IMR-90 (cell line): Measurements from ENCODE around the gene CAMTA1. TPM values are rescaled to one million over a fixed set of nuclear protein-coding genes. Genes with fewer than 3 reads are reported as not detected.

Experiments
- ATAC-seq: fragments of 200-7000 bp; cut with Tn5 transposase; 2 replicates; pipeline ENCODE4 v1.9.1; 2020; ENCODE audit warnings: low read depth, mild to moderate bottlenecking, moderate library complexity
- BruUV-seq: library from RNA; stranded (reverse); fragments of 400-500 nt; replicated peaks from 2 replicates; lab custom pipeline; 2021; lab: Mats Ljungman, UMichigan
- CTCF ChIA-PET: fragments of 300-600 bp; formaldehyde crosslinking; extraction: SDS; loops from one replicate; lab custom pipeline; 2021; ENCODE audit warnings: antibody characterized with exemption; lab: Yijun Ruan, JAX
- POLR2A ChIA-PET: fragments of 300-600 bp; sonication (Branson Sonifier 250); formaldehyde crosslinking; loops from one replicate; lab custom pipeline; 2022; ENCODE audit warnings: antibody characterized with exemption; ENCODE audit not compliant: unreplicated experiment; lab: Charles Lee
- DNase-seq: peaks from one replicate; pipeline ENCODE4 v3.0.0; 2013
- H2AFZ ChIP-seq: replicated peaks from 2 replicates; pipeline ENCODE3; 2013; ENCODE audit warnings: low read length, mild to moderate bottlenecking; ENCODE audit not compliant: poor library complexity
- H2AK5ac ChIP-seq: 2 replicates; pipeline ENCODE4 v1.6.1; 2013; ENCODE audit warnings: low read depth, low read length, inconsistent platforms
- H2AK9ac ChIP-seq: replicated peaks from 2 replicates; pipeline ENCODE3; 2013; ENCODE audit warnings: mild to moderate bottlenecking, low read depth, low read length, moderate library complexity; ENCODE audit not compliant: poor library complexity
- H2BK120ac ChIP-seq: 2 replicates; pipeline ENCODE4 v1.6.1; 2013; ENCODE audit warnings: low read depth, low read length, inconsistent platforms
- H2BK15ac ChIP-seq: 3 replicates; pipeline ENCODE4 v1.6.1; 2013; ENCODE audit warnings: low read depth, low read length, inconsistent platforms
- H2BK20ac ChIP-seq: 2 replicates; pipeline ENCODE4 v1.6.1; 2013; ENCODE audit warnings: low read depth, mild to moderate bottlenecking, inconsistent platforms, low read length, moderate library complexity
- H2BK5ac ChIP-seq: 2 replicates; pipeline ENCODE4 v1.6.1; 2013; ENCODE audit warnings: mild to moderate bottlenecking, low read depth, low read length, inconsistent platforms; ENCODE audit not compliant: poor library complexity, severe bottlenecking
- H3K14ac ChIP-seq: replicated peaks from 2 replicates; pipeline ENCODE4 v1.6.1; 2013; ENCODE audit warnings: low read depth, low read length, inconsistent platforms
- H3K18ac ChIP-seq: 2 replicates; pipeline ENCODE4 v1.6.1; 2013; ENCODE audit warnings: low read depth, low read length, control low read depth
- H3K23ac ChIP-seq: 2 replicates; pipeline ENCODE4 v1.6.1; 2013; ENCODE audit warnings: low read depth, low read length, inconsistent platforms
- H3K27ac ChIP-seq: 2 replicates; pipeline ENCODE4 v1.5.1; 2013; ENCODE audit warnings: mild to moderate bottlenecking, control low read depth, low read length; ENCODE audit not compliant: insufficient read depth
- H3K27me3 ChIP-seq: 2 replicates; pipeline ENCODE4 v1.6.1; 2013; ENCODE audit warnings: low read length; ENCODE audit not compliant: control insufficient read depth, insufficient read depth
- H3K36me3 ChIP-seq: 2 replicates; pipeline ENCODE4 v1.6.1; 2013; ENCODE audit warnings: low read length, mixed read lengths; ENCODE audit not compliant: control insufficient read depth, insufficient read depth
- H3K4ac ChIP-seq: 2 replicates; pipeline ENCODE4 v1.6.1; 2013; ENCODE audit warnings: low read depth, low read length, inconsistent platforms
- H3K4me1 ChIP-seq: 2 replicates; pipeline ENCODE4 v1.6.1; 2013; ENCODE audit warnings: low read length, mixed read lengths; ENCODE audit not compliant: control insufficient read depth, insufficient read depth
- H3K4me2 ChIP-seq: 2 replicates; pipeline ENCODE4 v1.6.1; 2013; ENCODE audit warnings: low read depth, mild to moderate bottlenecking, control low read depth, low read length, moderate library complexity
- H3K4me3 ChIP-seq: 2 replicates; pipeline ENCODE4 v1.5.1; 2013; ENCODE audit warnings: low read depth, mild to moderate bottlenecking, control low read depth, low read length, moderate library complexity; ENCODE audit not compliant: insufficient read depth
- H3K56ac ChIP-seq: 2 replicates; pipeline ENCODE4 v1.6.1; 2013; ENCODE audit warnings: low read length, inconsistent platforms; ENCODE audit not compliant: insufficient read depth; ENCODE audit errors: extremely low read depth
- H3K79me1 ChIP-seq, 2 experiments: 2 replicates each; pipeline ENCODE4 v1.6.1; 2013; ENCODE audit warnings: low read length in 2 of 2, inconsistent platforms in 1 of 2, low read depth in 1 of 2
- H3K9ac ChIP-seq: 2 replicates; pipeline ENCODE4 v1.6.1; 2013; ENCODE audit warnings: low read depth, low read length, control low read depth
- H3K9me1 ChIP-seq: 2 replicates; pipeline ENCODE4 v1.6.1; 2013; ENCODE audit warnings: low read length, inconsistent platforms; ENCODE audit not compliant: insufficient read depth
- H3K9me3 ChIP-seq: 2 replicates; pipeline ENCODE4 v1.6.1; 2013; ENCODE audit warnings: low read length; ENCODE audit not compliant: control insufficient read depth, insufficient read depth
- H4K20me1 ChIP-seq: 2 replicates; pipeline ENCODE4 v1.6.1; 2013; ENCODE audit warnings: low read length, inconsistent platforms; ENCODE audit not compliant: insufficient read depth
- H4K5ac ChIP-seq: 2 replicates; pipeline ENCODE4 v1.6.1; 2013; ENCODE audit warnings: mild to moderate bottlenecking, low read depth, low read length, control low read depth
- H4K8ac ChIP-seq, 2 experiments: 2 replicates each; pipeline ENCODE4 v1.6.1; 2013; ENCODE audit warnings: low read depth in 2 of 2, low read length in 2 of 2, control low read depth in 1 of 2, inconsistent platforms in 1 of 2
- H4K91ac ChIP-seq: 2 replicates; pipeline ENCODE4 v1.6.1; 2013; ENCODE audit warnings: low read depth, low read length, inconsistent platforms; ENCODE audit not compliant: insufficient read depth
- BHLHE40 ChIP-seq: fragments of 150-350 bp; IDR thresholded peaks from 2 replicates; pipeline ENCODE4 v1.6.1; 2016; ENCODE audit warnings: mild to moderate bottlenecking, low read depth, low read length
- CEBPB ChIP-seq: IDR thresholded peaks from 2 replicates; pipeline ENCODE4 v1.6.1; 2012; ENCODE audit warnings: low read depth, low read length, improper control_type of control experiment
- CHD1 ChIP-seq: IDR thresholded peaks from 2 replicates; pipeline ENCODE4 v1.6.1; 2012; ENCODE audit warnings: low read depth, low read length, improper control_type of control experiment
- FOS ChIP-seq: fragments of 150-350 bp; IDR thresholded peaks from 2 replicates; pipeline ENCODE4 v1.6.1; 2016; ENCODE audit warnings: low read depth, low read length
- MAFK ChIP-seq: IDR thresholded peaks from 2 replicates; pipeline ENCODE4 v1.6.1; 2012; ENCODE audit warnings: low read depth, low read length, improper control_type of control experiment
- MAZ ChIP-seq: IDR thresholded peaks from 2 replicates; pipeline ENCODE4 v1.6.1; 2012; ENCODE audit warnings: low read depth, mild to moderate bottlenecking, low read length, improper control_type of control experiment, moderate library complexity, borderline replicate concordance
- MXI1 ChIP-seq: IDR thresholded peaks from 2 replicates; pipeline ENCODE4 v1.6.1; 2012; ENCODE audit warnings: low read depth, mild to moderate bottlenecking, low read length, moderate library complexity, borderline replicate concordance
- NFE2L2 ChIP-seq: fragments of 150-350 bp; IDR thresholded peaks from 2 replicates; pipeline ENCODE4 v1.6.1; 2016; ENCODE audit warnings: low read depth, mild to moderate bottlenecking, low read length
- POLR2A ChIP-seq: IDR thresholded peaks from 2 replicates; pipeline ENCODE4 v1.6.1; 2012; ENCODE audit warnings: mild to moderate bottlenecking, low read depth, low read length
- RAD21 ChIP-seq: IDR thresholded peaks from 2 replicates; pipeline ENCODE4 v1.6.1; 2012; ENCODE audit warnings: low read length, improper control_type of control experiment
- RCOR1 ChIP-seq: IDR thresholded peaks from 2 replicates; pipeline ENCODE4 v1.6.1; 2012; ENCODE audit warnings: mild to moderate bottlenecking, low read length, improper control_type of control experiment; ENCODE audit not compliant: insufficient replicate concordance
- RFX5 ChIP-seq: IDR thresholded peaks from 2 replicates; pipeline ENCODE4 v1.8.0; 2012; ENCODE audit warnings: low read depth, mild to moderate bottlenecking, low read length, moderate library complexity
- SMC3 ChIP-seq: fragments of 150-350 bp; IDR thresholded peaks from 2 replicates; pipeline ENCODE4 v1.6.1; 2016; ENCODE audit warnings: low read depth, mild to moderate bottlenecking, antibody characterized with exemption, low read length, moderate library complexity
- WGBS, 2 experiments: methylation state at CpG; one replicate each; pipeline versions ENCODE4 v1.1.5 to v1.1.7; 2013; ENCODE audit warnings: missing lambda C conversion rate in 2 of 2; ENCODE audit not compliant: insufficient read length in 1 of 2; ENCODE audit errors: extremely low coverage in 2 of 2; 5-methylcytosine and 5-hydroxymethylcytosine counted together
- dilution Hi-C: fragments of 300-500 bp; cut with HindIII; formaldehyde crosslinking; loops from one replicate; pipeline ENCODE4 v1.14.3; 2018; ENCODE audit warnings: low sequenced_read_pairs; ENCODE audit not compliant: unreplicated experiment
- in situ Hi-C: fragments of 300-500 bp; cut with MboI; formaldehyde crosslinking; loops from 3 replicates; pipeline ENCODE4 v1.14.3; 2019; ENCODE audit warnings: low sequenced_read_pairs, inconsistent platforms, mixed read lengths
- intact Hi-C: fragments of 100-400 bp; cut with micrococcal nuclease; formaldehyde crosslinking; loops from 2 replicates; pipeline ENCODE4 v1.10.0; 2022
- polyA plus RNA-seq, 3 experiments: library from polyadenylated mRNA; depleted of rRNA; stranded (reverse); fragments of >200 nt; gene quantifications; 2 replicates each; pipeline ENCODE4 v1.2.3, GENCODE V29; 2012; ENCODE audit warnings: low replicate concordance in 1 of 3
- total RNA-seq: library from RNA; depleted of rRNA; stranded (reverse); fragments of >200 nt; gene quantifications from 2 replicates; pipeline ENCODE4 v1.2.3, GENCODE V29; 2012
- TF ChIP-seq, protein P1 (sequence below): fragments of 150-350 bp; IDR thresholded peaks from 2 replicates; pipeline ENCODE4 v1.6.1; 2017; ENCODE audit warnings: mild to moderate bottlenecking, antibody characterized with exemption, low read length, low read depth
- TF ChIP-seq, protein P2 (sequence below): fragments of 150-350 bp; IDR thresholded peaks from 2 replicates; pipeline ENCODE4 v1.6.1; 2016; ENCODE audit warnings: low read depth, mild to moderate bottlenecking, low read length, moderate library complexity, borderline replicate concordance
- TF ChIP-seq, protein P3 (sequence below): conservative IDR thresholded peaks from 2 replicates; pipeline ENCODE4 v1.5.1; 2012; ENCODE audit warnings: mild to moderate bottlenecking, low read depth, low read length, improper control_type of control experiment

The CAMTA1 gene
- total and polyA plus RNA-seq, 2 of the 4 experiments (the other 2 are of a cell fraction) = 35.5 to 74.3 TPM

DNA sequence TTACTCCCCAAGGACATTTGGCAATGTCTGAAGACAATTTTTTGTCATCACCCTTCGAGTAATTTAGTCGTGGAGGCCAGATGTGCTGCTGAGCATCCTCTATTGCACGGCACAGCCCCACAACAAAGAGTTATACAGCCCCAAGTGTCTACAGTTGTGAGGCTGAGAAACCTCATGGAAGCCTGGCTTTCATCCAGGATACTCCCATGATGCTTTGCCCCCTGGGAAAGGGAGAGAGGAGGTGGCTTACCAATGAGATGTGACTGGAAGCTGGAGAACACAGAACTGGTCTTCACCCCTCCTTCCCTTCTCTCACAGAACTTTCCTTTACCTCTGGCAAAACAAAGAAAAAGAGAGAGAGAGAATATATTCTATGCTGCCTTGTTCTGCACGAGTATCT, 834.9 kb downstream of the CAMTA1 start:
- no peak overlapping the region for H4K91ac ChIP-seq
- WGBS, 2 experiments = 20% methylated on average over 1 of the region's 4 CpGs; no CpG with 5 or more reads in 1 of the 2 experiments
- H2AFZ ChIP-seq = no peak overlapping the region
- no peak overlapping the region for H3K4me2 ChIP-seq
- ATAC-seq = no peak
- H3K4me1 ChIP-seq = no peaks in the 10 kb centered on the region
- H3K27ac ChIP-seq = no peak overlapping the region
- H3K9me1 ChIP-seq = no peaks in the 10 kb centered on the region
- CTCF ChIA-PET = no interaction called here
- H3K36me3 ChIP-seq = no peaks in the 10 kb centered on the region
- H2BK5ac ChIP-seq = no peak overlapping the region
- DNase-seq = no peak
- H2BK15ac ChIP-seq = no peak overlapping the region
- no peaks in the 10 kb centered on the region for H3K9me3 ChIP-seq
- no peak overlapping the region for H2BK120ac ChIP-seq
- in situ Hi-C loops = no loop called here
- H3K56ac ChIP-seq = no peak overlapping the region
- H3K14ac ChIP-seq = no peak overlapping the region
- POLR2A ChIA-PET = no interaction called here
- TF ChIP-seq CHD1 (no peak), POLR2A (no peak), RAD21 (no peak), BHLHE40 (no peak), RFX5 (no peak), MAFK (no peak), MXI1 (no peak), FOS (no peak), RCOR1 (no peak), SMC3 (no peak), MAZ (no peak), NFE2L2 (no peak), CEBPB (no peak)
- TF ChIP-seq, protein P1, sequence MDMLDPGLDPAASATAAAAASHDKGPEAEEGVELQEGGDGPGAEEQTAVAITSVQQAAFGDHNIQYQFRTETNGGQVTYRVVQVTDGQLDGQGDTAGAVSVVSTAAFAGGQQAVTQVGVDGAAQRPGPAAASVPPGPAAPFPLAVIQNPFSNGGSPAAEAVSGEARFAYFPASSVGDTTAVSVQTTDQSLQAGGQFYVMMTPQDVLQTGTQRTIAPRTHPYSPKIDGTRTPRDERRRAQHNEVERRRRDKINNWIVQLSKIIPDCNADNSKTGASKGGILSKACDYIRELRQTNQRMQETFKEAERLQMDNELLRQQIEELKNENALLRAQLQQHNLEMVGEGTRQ = no peak
- TF ChIP-seq, protein P2, sequence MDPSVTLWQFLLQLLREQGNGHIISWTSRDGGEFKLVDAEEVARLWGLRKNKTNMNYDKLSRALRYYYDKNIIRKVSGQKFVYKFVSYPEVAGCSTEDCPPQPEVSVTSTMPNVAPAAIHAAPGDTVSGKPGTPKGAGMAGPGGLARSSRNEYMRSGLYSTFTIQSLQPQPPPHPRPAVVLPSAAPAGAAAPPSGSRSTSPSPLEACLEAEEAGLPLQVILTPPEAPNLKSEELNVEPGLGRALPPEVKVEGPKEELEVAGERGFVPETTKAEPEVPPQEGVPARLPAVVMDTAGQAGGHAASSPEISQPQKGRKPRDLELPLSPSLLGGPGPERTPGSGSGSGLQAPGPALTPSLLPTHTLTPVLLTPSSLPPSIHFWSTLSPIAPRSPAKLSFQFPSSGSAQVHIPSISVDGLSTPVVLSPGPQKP = no peak
- TF ChIP-seq, protein P3, sequence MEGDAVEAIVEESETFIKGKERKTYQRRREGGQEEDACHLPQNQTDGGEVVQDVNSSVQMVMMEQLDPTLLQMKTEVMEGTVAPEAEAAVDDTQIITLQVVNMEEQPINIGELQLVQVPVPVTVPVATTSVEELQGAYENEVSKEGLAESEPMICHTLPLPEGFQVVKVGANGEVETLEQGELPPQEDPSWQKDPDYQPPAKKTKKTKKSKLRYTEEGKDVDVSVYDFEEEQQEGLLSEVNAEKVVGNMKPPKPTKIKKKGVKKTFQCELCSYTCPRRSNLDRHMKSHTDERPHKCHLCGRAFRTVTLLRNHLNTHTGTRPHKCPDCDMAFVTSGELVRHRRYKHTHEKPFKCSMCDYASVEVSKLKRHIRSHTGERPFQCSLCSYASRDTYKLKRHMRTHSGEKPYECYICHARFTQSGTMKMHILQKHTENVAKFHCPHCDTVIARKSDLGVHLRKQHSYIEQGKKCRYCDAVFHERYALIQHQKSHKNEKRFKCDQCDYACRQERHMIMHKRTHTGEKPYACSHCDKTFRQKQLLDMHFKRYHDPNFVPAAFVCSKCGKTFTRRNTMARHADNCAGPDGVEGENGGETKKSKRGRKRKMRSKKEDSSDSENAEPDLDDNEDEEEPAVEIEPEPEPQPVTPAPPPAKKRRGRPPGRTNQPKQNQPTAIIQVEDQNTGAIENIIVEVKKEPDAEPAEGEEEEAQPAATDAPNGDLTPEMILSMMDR = no peak
- H4K20me1 ChIP-seq = no peaks in the 10 kb centered on the region; the same call in 1 of the 2 replicates
- H2BK20ac ChIP-seq = no peak overlapping the region
- intact Hi-C loops = no loop called here
- H3K23ac ChIP-seq = no peak overlapping the region
- no peak overlapping the region for H2AK9ac ChIP-seq
- no TSS peak for BruUV-seq
- H3K18ac ChIP-seq = no peak overlapping the region
- dilution Hi-C loops = no loop called here
- H3K79me1 ChIP-seq = no peaks in the 10 kb centered on the region
- H2AK5ac ChIP-seq = no peak overlapping the region
- H3K4me3 ChIP-seq = no peak overlapping the region
- H4K5ac ChIP-seq = no peak overlapping the region
- no peak overlapping the region for H4K8ac ChIP-seq
- no peak overlapping the region for H3K4ac ChIP-seq
- peaks cover 14% of the 10 kb centered on the region; the same call in 1 of the 2 replicates for H3K27me3 ChIP-seq
- no peak overlapping the region for H3K9ac ChIP-seq
